Measurements from ENCODE around the gene UBL7. TPM values are rescaled to one million over a fixed set of nuclear protein-coding genes. Genes with fewer than 3 reads are reported as not detected.

UBL7 gene
- total RNA-seq, 1 experiment from 2014 or later, result 65.3 TPM

GRCh38 chr15:74428970-74429780 lies 31.8 kb downstream of the UBL7 start:
- Histone ChIP-seq H3K79me2 (ENCODE audit: insufficient read depth, low read length) (peaks cover 95% of the 10 kb centered on the region), H3K27me3 (ENCODE audit: insufficient read depth, low read length) (no peaks in the 10 kb centered on the region), H3K36me3 (ENCODE audit: control insufficient read depth in 1 of 2, insufficient read depth in 2 of 2, low read length in 2 of 2) (peaks cover 0 to 5% of the 10 kb centered on the region in 2 experiments; a peak in 1 of 4 replicates), H3K4me1 (ENCODE audit: control insufficient read depth in 1 of 2, insufficient read depth in 2 of 2, low read length in 2 of 2) (peaks cover 27 to 89% of the 10 kb centered on the region in 2 experiments), H3K9me2 (ENCODE audit: insufficient read depth) (no peaks in the 10 kb centered on the region), H2AFZ (ENCODE audit: low read depth, low read length, poor library complexity, severe bottlenecking) (no peak overlapping the region), H3K9ac (ENCODE audit: low read length) (no peak overlapping the region), H4K20me1 (ENCODE audit: insufficient read depth) (no peaks in the 10 kb centered on the region), H3K9me3 (ENCODE audit: control insufficient read depth in 1 of 2, insufficient read depth in 1 of 2, low read depth in 1 of 2, low read length in 2 of 2) (no peaks in the 10 kb centered on the region), H3K4me2 (ENCODE audit: low read length) (0 out of 2 replicates have a peak overlapping the region, but pooled peaks have one; percentile 8), H3K27ac (ENCODE audit: low read depth, low read length) (peak overlapping the region; percentile 1; the same call in 1 of the 2 replicates), H3K4me3 (replicated peaks in 1 of 2; ENCODE audit: low read depth in 1 of 2, low read length in 2 of 2) (no peak overlapping the region)
- no peak for DNase-seq (ENCODE audit: low read depth, low spot score)
- intact Hi-C loops (cut with micrococcal nuclease), result no loop called here
- no TSS peak for BruUV-seq (replicated peaks)
- ATAC-seq, result no peak
- TF ChIP-seq JUND (IDR thresholded peaks at IDR 0.05) (no peak), SP1 (IDR thresholded peaks at IDR 0.05; ENCODE audit: low read depth) (no peak), ZBTB33 (IDR thresholded peaks at IDR 0.05; ENCODE audit: extremely low read depth, insufficient replicate concordance, low read length) (no peak), EZH2 (IDR thresholded peaks at IDR 0.05) (no peak), TCF7L2 (IDR thresholded peaks at IDR 0.05; ENCODE audit: borderline replicate concordance, extremely low read depth, insufficient read depth, insufficient read length) (no peak), REST (IDR thresholded peaks at IDR 0.05; ENCODE audit: low read depth) (no peak), ATF3 (IDR thresholded peaks at IDR 0.05) (no peak), CTCF (IDR thresholded peaks at IDR 0.05 in 2 of 3, conservative IDR thresholded peaks at IDR 0.05 in 1 of 3; ENCODE audit: borderline replicate concordance in 1 of 3, insufficient read depth in 1 of 3, low read depth in 2 of 3, low read length in 2 of 3) (no peak), ELF1 (IDR thresholded peaks at IDR 0.05; ENCODE audit: borderline replicate concordance, low read depth) (no peak)
- POLR2A ChIA-PET, result interaction anchor here (1.4 to 2.1 kb wide), 2 partner anchors 9 to 23 kb away, joined by 3 to 6 read pairs; no protein-coding TSS in a partner anchor
- CTCF ChIA-PET, result no interaction called here
- RAD21 ChIA-PET (ENCODE audit: low non-redundant PET in 1 of 2, low total read pairs in 2 of 2, uncharacterized antibody in 2 of 2, unreplicated experiment in 2 of 2), result no interaction called here
